NCI-H2081 treated with DMSO at 0.1 percent for 48 hours (cell line): ENCODE data around the gene CALCB.
"Not testable (repeated sequence)": the region's sequence is repeated elsewhere in the genome, so short reads cannot be mapped to it uniquely, and the experiment has no call there.

Experiments
- DNase-seq: peaks from one replicate; lab custom pipeline; 2025; lab: John Stamatoyannopoulos, UW

CALCB gene

DNA sequence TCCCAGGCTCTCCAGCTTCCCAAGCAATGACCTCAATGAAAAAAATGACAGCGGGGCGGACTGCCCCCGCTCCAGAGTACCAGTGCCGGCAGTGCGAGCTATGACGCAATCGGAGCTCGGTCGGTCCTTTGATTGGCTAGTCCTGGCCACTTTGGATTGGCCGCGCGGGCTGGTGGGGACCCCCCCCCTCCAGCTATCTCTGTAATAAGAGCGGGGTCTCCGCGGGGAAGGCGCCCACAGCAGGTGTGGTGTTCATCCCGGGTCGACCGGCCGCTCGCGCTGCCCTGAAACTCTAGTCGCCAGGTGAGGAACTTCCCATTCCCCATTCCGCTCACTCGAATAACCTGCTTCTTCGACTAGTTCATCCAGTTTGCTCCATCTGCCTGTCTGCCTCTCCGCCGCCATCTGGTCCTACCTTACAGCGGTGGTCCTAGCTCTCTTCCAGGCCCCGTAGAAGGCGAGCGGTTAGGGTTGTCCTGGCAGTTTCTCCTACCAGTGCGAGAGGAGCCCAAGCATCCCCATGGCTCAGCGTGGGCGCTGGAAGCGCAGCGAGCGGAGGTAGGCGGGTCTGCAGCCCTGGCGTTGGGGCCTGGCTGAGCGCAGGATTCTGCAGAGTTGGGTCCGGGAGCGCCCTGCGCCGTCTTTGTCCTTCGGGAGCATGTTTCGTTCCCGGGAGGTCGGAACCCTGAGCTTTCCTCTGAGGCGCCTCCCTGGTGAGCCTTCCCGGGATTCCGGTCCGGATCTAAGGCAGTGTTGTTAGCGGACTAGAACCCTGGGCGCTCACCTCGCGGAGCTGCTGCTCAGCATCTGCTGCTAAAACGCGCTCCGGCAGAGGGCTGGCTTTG lies at the start of gene CALCB:
Gene CALCB (plus strand): TSS at position 233 of the 845 bp plus-strand sequence. CDS start 1,126 bp downstream, outside the sequence.
- DNase-seq = no peak

DNA sequence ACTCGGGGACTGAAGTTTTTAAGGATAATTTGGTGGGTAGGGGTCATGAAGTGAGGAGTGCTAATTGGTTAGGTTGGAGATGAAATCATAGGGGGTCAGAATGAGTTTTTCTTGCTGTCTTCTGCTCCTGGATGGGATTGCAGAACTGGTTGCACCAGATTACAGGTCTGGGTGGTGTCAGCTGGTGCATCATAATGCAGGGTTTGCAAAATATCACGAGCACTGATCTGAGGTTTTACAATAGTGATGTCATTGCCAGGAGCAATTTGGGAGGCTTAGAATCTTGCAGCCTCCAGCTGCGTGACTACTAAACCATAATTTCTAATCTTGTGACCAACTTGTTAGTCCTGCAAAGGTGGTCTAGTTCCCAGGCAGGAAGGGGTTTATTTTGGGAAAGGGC lies 46.4 kb upstream of the CALCB start:
- no peak for DNase-seq

DNA sequence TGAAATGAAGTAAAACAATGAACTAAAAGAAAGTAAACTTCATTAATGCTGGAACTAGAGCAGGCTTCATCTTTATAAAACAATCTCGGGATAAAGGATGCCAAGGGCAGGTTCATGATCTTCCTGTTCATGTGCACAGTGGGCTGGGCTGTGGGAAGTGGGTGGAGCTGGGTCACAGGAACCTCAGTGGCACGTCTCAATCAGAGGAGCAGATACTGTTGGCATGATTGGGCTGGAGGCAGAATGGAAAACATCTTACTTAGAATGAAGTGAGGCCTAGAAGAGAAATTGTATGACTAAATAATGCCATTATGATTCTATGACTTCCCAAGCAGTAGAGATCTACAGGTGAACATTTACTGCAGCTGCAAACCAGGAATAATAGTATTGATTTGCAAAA lies 45.4 kb upstream of the CALCB start:
- DNase-seq = no peak

GRCh38 chr11:15028379-15028778 lies 45.0 kb upstream of the CALCB start:
- no peak for DNase-seq

- not testable (repeated sequence) for DNase-seq
These were observed 41.4 kb upstream of the CALCB start for GRCh38 chr11:15031945-15032344.

DNA sequence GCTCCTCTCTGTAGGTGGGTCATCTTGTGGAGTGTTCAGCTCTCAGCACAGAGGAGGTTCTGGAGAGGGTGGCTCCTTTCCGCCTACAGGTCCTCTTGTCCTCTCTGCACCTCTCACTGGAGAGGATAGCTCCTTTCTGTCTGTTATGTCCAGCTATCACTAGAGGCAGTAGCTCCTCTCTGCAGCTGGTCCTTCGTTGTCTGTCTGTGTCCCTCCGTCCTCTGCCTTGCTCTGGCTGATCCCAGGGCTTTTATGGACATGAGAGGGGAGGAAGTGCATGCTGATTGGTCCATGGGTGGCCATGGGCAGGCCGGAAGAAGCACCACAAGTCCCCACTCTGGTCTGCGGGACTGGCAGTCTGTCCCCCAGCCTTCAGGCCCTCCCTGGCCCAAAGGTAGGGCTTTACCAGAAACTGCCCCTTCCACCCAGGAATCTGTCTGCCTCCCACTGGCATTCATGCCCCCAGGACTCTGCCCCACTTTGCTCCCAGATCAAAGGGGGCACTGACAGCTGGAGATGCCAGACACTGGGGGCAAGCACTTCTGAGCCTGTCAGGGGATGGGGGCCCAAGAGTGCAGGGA lies 38.6 kb upstream of the CALCB start:
- DNase-seq = no peak

DNA sequence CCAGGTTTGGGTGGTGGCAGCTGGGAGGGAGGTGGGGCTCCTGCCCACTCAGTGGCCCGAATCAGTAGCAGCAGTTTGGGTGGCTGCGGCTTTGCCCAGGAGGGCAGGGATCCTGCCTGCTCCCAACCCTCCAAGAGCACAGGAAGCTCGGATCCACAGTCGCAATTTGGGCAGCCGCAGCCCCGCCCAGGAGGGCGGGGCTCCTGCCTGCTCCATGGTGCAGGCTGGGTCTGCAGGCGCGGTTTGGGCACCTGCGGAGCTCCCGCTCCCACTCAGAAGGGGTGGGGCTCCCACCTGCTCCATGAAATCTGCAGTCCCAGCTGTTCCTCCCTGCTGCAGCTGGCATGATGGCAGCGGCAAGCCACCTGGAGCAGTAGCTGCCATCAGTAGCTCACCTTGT lies 38.1 kb upstream of the CALCB start:
- DNase-seq = no peak

- no peak for DNase-seq
These were observed 34.4 kb upstream of the CALCB start for GRCh38 chr11:15038963-15039362.

GRCh38 chr11:15045209-15045608 lies 28.2 kb upstream of the CALCB start:
- no peak for DNase-seq

DNA sequence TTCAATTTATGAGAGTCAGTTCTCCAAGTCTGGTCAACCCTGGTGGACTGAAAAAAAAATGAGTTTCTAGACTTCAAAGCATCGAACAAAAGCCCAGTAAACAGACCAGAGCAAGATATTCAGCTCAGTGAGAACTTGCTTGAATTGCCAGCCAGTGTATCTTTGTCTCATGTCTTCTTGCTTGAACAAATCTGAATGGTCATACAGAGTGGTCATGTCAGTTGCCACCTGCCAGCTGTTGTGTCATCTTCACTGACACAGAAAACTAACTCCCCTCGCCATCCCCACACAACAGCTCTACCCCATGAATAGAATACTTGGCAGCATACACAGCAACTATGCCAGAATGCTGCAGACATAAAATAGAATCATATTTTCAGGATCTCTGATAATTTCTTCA lies 27.5 kb upstream of the CALCB start:
- DNase-seq = no peak

DNA sequence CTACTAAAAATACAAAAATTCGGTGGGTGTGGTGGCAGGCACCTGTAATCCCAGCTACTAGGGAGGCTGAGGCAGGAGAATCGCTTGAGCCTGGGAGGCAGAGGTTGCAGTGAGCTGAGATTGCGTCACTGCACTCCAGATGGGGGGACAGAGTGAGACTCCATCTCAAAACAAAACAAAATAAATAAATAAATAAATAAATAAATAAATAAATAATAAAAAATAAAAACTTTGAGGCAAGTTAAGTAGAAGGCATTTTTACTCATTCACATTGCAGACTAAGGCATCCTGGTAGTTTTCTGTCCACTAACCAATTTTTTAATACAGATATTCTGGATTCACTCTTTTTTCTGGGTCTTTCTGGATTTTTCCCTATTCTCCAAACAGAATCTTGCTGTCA lies 26.7 kb upstream of the CALCB start:
- DNase-seq = not testable (repeated sequence)

DNA sequence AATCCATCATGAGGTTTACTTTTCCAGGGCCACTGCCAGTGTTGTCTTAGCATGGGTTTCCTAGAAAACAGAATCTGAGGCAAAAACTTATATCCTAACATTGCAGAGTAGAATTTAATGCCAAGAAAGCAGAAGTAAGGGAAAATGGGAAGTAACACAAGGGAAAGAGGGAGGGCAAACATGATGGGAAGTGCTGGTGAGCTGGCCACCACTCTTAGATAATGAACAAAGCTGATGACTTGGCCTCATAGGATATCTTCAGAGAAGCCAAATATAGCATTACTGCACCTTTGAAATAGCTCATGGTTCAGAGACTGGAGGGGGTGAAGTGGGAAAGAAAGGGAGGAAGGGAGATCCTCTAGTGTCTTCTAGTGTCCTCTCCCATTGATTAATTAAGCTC lies 24.8 kb upstream of the CALCB start:
- no peak for DNase-seq

DNA sequence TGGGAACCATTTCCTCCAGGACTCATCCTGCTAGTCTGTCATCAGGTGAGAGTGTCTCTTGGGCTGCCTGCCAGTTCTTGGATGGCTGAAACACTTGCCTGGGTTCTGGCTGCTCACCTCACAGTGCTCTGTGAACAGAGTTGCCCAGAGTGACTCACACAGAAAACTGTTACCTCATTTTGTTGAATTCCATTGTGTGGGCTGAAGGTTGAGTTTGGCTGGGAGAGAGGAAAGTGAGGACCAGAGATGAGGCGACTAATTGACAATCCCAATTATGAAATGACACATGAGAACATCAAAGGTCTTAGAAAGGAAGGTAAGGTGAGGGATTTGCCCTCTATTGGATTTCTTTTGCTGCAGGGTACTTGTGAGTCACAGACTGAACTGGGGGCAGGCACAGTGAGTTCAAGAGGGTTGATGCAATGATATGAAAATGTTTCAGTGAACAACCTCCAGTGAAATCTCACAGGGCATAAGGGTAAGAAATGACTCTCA lies 20.2 kb upstream of the CALCB start:
- no peak for DNase-seq

DNA sequence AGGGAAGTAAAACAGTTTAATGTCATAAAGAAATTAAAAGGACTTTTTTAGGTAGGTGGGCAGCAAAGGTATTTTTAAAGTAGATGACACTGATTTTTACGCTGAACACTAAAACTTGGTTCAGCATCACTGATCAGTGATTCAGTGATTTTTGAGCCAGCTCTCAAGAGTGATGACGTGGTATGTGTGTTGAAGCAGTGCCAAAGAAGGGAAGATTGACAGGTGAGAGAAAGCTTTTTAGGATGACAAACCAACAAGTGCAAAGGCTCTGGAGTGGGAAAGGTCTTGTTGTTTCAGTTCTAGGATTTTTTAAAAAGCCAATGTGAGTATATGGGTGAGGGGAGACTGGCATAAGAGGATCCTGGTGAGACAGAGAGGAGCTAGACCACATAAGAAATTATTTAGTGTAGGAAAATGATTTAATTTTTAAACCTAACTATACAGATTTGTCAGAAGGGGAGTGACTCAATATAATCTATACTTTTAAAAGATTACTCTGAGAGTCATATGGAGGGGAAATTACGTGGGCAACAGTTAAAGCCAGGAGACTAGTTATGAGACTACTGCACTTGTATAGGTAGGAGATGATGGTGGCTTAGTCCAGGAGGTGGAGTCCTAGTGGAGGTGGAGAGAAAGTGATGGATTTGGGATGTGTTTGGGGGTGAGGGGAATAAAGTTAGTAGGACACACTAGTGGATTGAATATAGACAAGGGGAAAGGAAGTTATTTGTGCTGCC lies 17.6 kb upstream of the CALCB start:
- no peak for DNase-seq

DNA sequence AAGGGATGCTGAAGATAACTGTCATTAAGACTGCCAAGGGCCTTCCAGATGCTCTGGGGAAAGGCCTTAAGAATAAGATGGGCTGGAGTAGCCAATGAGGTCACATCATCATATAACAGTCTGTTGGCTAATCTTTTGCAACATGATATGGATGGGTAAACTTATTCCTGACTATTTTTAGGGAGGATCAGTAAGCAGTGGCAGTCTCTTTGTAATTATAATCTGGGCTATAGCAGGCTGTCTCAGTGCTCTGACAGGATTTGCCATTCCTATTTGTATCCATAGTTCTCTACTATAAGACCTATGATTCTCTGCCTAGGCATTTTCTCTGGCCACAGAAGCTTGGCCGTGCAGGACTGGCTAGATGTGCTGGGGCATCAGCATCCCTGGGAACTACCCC lies 16.1 kb upstream of the CALCB start:
- DNase-seq = no peak

DNA sequence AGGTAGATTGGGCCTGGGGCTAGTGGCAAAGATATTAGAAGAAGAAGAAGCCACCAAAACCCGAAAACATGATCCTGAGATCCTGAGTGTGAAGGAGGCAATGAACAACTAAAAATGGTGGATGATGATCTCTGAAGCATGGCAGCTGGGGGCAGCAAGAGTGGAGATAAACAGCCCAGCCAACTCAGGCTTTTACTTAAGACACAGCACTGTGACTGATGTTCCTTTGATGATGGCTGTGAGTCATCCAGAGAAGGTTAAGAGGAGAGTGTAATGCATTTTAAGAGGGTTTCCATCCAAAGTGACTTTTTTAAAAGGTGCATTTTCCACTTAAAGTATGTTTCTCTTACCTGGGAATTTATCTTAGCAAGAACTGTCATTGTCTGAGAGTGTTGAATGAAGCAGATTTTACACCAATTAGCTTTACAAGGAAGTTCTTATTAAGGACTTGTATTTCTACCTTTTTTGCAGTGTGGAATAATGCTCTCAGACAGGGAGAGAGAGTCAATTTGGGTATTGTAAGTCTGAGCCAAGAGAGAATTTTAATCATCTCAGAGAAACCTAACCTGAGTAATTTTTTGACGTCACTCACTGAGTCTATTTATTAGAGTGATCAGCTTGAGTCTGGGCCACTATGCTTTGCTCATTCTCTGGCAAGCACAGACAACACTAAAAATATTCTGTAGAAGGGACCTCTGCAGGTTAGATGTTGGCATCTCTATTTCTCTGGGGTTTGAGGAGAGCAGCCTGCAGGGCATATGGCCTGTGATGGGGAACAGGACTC lies 14.1 kb upstream of the CALCB start:
- DNase-seq = no peak

DNA sequence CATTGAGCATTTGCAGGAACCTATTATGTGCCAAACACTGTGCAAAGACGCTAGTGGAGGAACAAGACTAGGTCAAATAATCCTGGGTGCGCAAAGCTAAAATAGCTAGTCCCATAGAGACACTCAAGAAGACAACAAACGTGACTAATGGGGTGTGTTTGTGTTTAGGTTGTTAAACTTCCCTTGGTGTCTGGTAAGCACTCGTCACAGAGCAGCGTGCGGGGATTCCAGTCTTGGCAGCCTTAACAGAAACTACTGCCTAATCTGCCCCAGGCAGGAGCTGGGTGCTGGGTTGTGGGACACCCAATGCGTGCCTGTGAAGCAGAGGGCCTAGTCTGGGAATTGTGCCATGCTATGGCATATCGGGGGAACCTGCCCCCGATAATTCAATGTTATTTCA lies 10.8 kb upstream of the CALCB start:
- no peak for DNase-seq

DNA sequence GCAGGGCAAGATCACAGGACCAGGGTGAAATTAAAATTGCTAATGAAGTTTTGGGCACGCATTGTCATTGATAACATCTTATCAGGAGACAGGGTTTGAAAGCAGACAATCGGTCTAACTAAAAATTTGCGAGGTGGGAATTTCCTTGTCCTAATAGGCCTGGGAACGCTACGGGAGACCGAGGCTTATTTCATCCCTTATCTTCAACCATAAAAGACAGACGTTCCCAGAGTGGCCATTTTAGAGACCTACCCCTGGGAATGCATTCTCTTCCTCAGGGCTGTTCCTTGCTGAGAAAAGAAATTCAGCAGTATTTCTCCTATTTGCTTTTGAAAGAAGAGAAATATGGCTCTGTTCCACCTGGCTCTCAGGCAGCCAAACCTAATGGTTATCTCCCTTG lies 3.6 kb upstream of the CALCB start:
- DNase-seq = not testable (repeated sequence)

GRCh38 chr11:15071556-15072255 lies 1.7 kb upstream of the CALCB start:
- no peak for DNase-seq

DNA sequence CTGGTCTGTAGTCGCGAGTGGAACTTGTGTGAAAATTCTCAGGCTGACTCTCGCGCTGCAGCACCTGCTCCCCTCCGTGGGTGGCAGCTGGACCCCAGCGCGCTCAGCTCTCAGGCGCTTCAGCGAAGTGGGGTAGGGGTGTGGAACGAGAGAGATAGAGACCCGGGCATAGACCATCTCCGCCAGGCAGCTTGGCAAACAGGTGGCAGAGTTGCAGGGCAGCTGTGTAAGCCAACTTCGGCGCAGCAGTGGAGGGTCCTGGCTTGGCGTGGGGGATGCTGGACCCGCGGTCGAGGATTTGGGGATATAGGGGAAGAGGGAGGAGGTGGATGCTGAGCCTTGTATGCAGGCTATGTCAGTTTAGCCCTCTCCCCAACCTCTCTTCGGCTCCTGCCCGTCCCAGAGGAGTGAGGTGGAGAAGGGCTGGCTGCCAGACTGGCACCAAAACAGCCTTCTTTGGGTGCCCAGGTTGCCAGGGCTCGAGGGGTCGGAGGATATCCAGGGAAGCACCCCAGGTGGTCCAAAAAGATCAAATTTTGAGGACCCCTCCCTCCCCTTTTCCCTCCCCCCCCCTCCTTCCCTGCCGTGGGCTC lies 746 bp upstream of the CALCB start:
- no peak for DNase-seq
